ENCODE data around the gene UBE2E2. TPM values are rescaled to one million over a fixed set of nuclear protein-coding genes. Genes with fewer than 3 reads are reported as not detected.

UBE2E2 gene
- total RNA-seq, 4 donors from 2014 or later, result 3.1 to 58.5 (median 25.0) TPM

DNA sequence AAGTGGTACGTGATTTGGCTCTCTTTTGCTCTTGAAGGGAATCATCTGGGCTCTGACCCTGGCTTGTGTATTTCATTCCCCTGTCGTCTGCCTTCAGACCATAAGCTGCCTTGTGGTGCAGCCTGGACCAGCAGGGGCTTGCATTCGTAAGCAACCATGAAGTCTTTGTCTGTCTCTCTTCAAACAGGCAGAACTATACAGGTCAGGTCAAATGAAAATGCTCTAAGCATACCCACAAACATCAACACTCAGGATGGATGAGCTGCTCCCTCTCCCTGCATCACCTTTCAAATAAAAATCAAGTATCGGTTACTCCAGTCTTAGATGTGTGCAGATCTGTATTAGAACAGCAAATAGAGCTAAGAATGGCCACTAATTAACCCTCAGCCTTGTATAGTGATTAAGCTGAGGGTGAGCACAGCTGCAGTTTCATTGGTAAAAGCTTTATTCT lies 334.0 kb downstream of the UBE2E2 start:
- Histone ChIP-seq H3K9me3 (no peaks in the 10 kb centered on the region), H3K4me1 (no peaks in the 10 kb centered on the region), H3K4me3 (no peak overlapping the region), H3K27me3 (no peaks in the 10 kb centered on the region), H3K36me3 (no peaks in the 10 kb centered on the region), H3K27ac (no peak overlapping the region)
- intact Hi-C loops (cut with DNase I; ENCODE audit: low total_unique reads), result no loop called here
- no peak for TF ChIP-seq POLR2A (IDR thresholded peaks at IDR 0.05)
- TF ChIP-seq, protein P1, sequence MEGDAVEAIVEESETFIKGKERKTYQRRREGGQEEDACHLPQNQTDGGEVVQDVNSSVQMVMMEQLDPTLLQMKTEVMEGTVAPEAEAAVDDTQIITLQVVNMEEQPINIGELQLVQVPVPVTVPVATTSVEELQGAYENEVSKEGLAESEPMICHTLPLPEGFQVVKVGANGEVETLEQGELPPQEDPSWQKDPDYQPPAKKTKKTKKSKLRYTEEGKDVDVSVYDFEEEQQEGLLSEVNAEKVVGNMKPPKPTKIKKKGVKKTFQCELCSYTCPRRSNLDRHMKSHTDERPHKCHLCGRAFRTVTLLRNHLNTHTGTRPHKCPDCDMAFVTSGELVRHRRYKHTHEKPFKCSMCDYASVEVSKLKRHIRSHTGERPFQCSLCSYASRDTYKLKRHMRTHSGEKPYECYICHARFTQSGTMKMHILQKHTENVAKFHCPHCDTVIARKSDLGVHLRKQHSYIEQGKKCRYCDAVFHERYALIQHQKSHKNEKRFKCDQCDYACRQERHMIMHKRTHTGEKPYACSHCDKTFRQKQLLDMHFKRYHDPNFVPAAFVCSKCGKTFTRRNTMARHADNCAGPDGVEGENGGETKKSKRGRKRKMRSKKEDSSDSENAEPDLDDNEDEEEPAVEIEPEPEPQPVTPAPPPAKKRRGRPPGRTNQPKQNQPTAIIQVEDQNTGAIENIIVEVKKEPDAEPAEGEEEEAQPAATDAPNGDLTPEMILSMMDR (IDR thresholded peaks at IDR 0.05), result no peak
- no peak for DNase-seq

DNA sequence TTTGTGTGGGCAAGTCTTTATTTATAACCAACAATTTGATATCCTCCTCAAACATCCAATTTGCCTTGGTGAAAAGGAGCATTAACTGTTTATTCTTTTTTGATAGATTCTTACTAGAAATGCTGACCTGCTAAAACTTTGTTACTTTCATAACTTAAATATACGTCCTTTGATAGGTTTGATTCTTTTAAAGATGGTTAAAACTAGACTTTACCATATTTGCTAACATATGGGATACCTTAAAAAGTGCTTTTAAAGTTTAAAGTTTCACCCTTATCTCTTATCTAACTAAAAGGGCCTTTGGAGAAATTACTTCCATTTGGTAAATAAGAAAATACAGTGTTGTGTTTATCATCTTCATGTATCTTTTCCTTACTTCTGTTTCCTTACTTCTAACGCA lies 336.1 kb downstream of the UBE2E2 start:
- TF ChIP-seq POLR2A (IDR thresholded peaks at IDR 0.05), result no peak
- TF ChIP-seq, protein P1 (IDR thresholded peaks at IDR 0.05), result no peak
- H3K36me3 ChIP-seq, result no peaks in the 10 kb centered on the region
- no peaks in the 10 kb centered on the region for H3K4me1 ChIP-seq
- no peaks in the 10 kb centered on the region for H3K9me3 ChIP-seq
- no peak overlapping the region for H3K27ac ChIP-seq
- no peaks in the 10 kb centered on the region for H3K27me3 ChIP-seq
- intact Hi-C loops (cut with DNase I; ENCODE audit: low total_unique reads), result no loop called here
- no peak overlapping the region for H3K4me3 ChIP-seq
- DNase-seq, result no peak

DNA sequence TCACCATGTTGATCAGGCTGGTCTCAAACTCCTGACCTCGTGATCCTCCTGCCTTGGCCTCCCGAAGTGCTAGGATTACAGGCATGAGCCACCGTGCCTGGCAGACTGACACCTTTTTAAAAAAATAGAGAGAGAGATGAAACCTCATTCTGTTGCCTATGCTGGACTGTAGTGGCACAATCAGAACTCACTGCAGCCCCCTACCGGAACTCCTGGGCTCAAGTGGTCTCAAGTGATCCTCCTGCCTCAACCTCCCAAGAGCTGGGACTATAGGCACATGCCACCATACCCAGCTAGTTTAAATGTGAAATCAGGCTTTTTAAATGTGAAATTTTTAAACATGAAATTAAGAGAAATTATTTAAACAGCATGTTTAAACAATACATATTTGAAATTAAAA lies 337.5 kb downstream of the UBE2E2 start:
- Histone ChIP-seq H3K27ac (no peak overlapping the region), H3K27me3 (no peaks in the 10 kb centered on the region), H3K4me3 (no peak overlapping the region), H3K9me3 (no peaks in the 10 kb centered on the region), H3K4me1 (no peaks in the 10 kb centered on the region), H3K36me3 (no peaks in the 10 kb centered on the region)
- intact Hi-C loops (cut with DNase I; ENCODE audit: low total_unique reads), result no loop called here
- TF ChIP-seq, protein P1 (IDR thresholded peaks at IDR 0.05), result no peak
- TF ChIP-seq POLR2A (IDR thresholded peaks at IDR 0.05), result no peak
- DNase-seq, result no peak

DNA sequence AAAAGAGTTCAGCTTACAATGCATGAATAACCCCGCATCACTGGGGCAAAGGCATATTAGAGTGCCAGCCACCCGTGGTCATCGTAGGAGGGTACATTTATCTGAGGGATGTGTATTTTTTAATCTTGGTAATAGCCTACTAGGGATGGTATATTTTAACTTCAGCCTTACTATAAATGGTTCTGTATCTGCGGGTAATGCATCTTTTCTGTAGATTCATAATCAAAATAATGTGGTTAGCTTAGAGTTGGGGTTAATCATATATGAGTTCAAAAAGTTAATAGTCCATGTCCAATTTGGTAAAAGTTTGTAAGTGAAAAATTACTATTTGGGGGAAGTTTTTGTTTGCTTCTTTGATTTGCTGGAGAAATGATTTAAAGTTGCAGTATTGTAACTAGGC lies 339.0 kb downstream of the UBE2E2 start:
- no peaks in the 10 kb centered on the region for H3K4me1 ChIP-seq
- intact Hi-C loops (cut with DNase I; ENCODE audit: low total_unique reads), result no loop called here
- no peaks in the 10 kb centered on the region for H3K27me3 ChIP-seq
- H3K9me3 ChIP-seq, result no peaks in the 10 kb centered on the region
- H3K27ac ChIP-seq, result no peak overlapping the region
- TF ChIP-seq POLR2A (IDR thresholded peaks at IDR 0.05), result no peak
- TF ChIP-seq, protein P1 (IDR thresholded peaks at IDR 0.05), result no peak
- no peaks in the 10 kb centered on the region for H3K36me3 ChIP-seq
- H3K4me3 ChIP-seq, result no peak overlapping the region
- no peak for DNase-seq

DNA sequence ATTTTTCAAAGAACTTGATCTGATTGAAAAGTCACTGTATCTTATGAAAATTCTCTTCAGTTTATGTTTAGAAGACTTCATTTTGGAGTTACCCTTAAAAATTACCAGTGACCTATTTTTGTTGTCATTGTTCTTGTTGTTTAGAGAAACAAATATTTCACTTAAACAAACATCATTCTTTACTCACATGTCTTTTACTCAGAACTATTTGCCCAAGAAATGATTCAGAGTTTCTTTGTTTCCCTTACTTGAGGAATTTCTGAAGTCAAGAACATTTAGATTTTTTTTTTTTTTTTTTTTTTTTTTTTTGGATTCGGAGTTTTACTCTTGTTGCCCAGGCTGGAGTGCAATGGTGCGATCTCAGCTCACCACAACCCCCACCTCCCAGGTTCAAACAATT lies 343.1 kb downstream of the UBE2E2 start:
- Histone ChIP-seq H3K9me3 (no peaks in the 10 kb centered on the region), H3K4me3 (no peak overlapping the region), H3K27me3 (no peaks in the 10 kb centered on the region), H3K4me1 (no peaks in the 10 kb centered on the region), H3K36me3 (no peaks in the 10 kb centered on the region), H3K27ac (no peak overlapping the region)
- intact Hi-C loops (cut with DNase I; ENCODE audit: low total_unique reads), result no loop called here
- TF ChIP-seq, protein P1 (IDR thresholded peaks at IDR 0.05), result no peak
- no peak for TF ChIP-seq POLR2A (IDR thresholded peaks at IDR 0.05)
- DNase-seq, result no peak
